ENCODE results near the gene GRIA4. TPM values are rescaled to one million over a fixed set of nuclear protein-coding genes. Genes with fewer than 3 reads are reported as not detected.
A peak's percentile ranks its signal among the peaks of the same experiment; 100 is the strongest.

GRIA4 gene
- total and polyA plus RNA-seq, 2 of the 13 experiments (the other 11 are each of a cell fraction or from before 2014, with no cell fraction given) = not detected

- TF ChIP-seq, protein P1, sequence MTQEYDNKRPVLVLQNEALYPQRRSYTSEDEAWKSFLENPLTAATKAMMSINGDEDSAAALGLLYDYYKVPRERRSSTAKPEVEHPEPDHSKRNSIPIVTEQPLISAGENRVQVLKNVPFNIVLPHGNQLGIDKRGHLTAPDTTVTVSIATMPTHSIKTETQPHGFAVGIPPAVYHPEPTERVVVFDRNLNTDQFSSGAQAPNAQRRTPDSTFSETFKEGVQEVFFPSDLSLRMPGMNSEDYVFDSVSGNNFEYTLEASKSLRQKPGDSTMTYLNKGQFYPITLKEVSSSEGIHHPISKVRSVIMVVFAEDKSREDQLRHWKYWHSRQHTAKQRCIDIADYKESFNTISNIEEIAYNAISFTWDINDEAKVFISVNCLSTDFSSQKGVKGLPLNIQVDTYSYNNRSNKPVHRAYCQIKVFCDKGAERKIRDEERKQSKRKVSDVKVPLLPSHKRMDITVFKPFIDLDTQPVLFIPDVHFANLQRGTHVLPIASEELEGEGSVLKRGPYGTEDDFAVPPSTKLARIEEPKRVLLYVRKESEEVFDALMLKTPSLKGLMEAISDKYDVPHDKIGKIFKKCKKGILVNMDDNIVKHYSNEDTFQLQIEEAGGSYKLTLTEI (CRISPR knock-in tag; conservative IDR thresholded peaks at IDR 0.05) = no peak
- TF ChIP-seq MED8 (CRISPR knock-in tag; IDR thresholded peaks at IDR 0.05; ENCODE audit: insufficient replicate concordance) (no peak), SP1 (IDR thresholded peaks at IDR 0.05) (peak; percentile 83), SP1 (CRISPR knock-in tag; IDR thresholded peaks at IDR 0.05) (peak; percentile 95), SMAD9 (CRISPR knock-in tag; IDR thresholded peaks at IDR 0.05) (peak; percentile 90), NCOA2 (CRISPR knock-in tag; IDR thresholded peaks at IDR 0.05) (peak; percentile 15; the same call in 1 of the 2 replicates), SALL1 (CRISPR knock-in tag; IDR thresholded peaks at IDR 0.05) (peak; percentile 24; the same call in 1 of the 2 replicates), HMG20A (CRISPR knock-in tag; IDR thresholded peaks at IDR 0.05; ENCODE audit: borderline replicate concordance) (no peak), RFX3 (CRISPR knock-in tag; IDR thresholded peaks at IDR 0.05) (no peak), DZIP1 (CRISPR knock-in tag; IDR thresholded peaks at IDR 0.05) (no peak), EP300 (IDR thresholded peaks at IDR 0.05; ENCODE audit: low read depth in 2 of 2, low read length in 2 of 2) (no peak), EP300 (CRISPR knock-in tag; IDR thresholded peaks at IDR 0.05; ENCODE audit: borderline replicate concordance) (no peak), IKZF1 (IDR thresholded peaks at IDR 0.05) (no peak), HIVEP1 (CRISPR knock-in tag; IDR thresholded peaks at IDR 0.05) (no peak), SSRP1 (CRISPR knock-in tag; IDR thresholded peaks at IDR 0.05) (no peak), ZNF562 (CRISPR knock-in tag; IDR thresholded peaks at IDR 0.05; ENCODE audit: borderline replicate concordance) (no peak), ELF1 (CRISPR knock-in tag; IDR thresholded peaks at IDR 0.05) (peak; percentile 90), FIP1L1 (IDR thresholded peaks at IDR 0.05; ENCODE audit: borderline replicate concordance, insufficient read depth, low read depth, low read length) (no peak), KAT8 (CRISPR knock-in tag; IDR thresholded peaks at IDR 0.05) (peak; percentile 91), ATF1 (CRISPR knock-in tag; IDR thresholded peaks at IDR 0.05) (peak; percentile 82), ESRRA (CRISPR knock-in tag; IDR thresholded peaks at IDR 0.05; ENCODE audit: low read depth) (peak; percentile 70; the same call in 1 of the 2 replicates), ZBTB21 (CRISPR knock-in tag; IDR thresholded peaks at IDR 0.05) (no peak)
- TF ChIP-seq, protein P2, sequence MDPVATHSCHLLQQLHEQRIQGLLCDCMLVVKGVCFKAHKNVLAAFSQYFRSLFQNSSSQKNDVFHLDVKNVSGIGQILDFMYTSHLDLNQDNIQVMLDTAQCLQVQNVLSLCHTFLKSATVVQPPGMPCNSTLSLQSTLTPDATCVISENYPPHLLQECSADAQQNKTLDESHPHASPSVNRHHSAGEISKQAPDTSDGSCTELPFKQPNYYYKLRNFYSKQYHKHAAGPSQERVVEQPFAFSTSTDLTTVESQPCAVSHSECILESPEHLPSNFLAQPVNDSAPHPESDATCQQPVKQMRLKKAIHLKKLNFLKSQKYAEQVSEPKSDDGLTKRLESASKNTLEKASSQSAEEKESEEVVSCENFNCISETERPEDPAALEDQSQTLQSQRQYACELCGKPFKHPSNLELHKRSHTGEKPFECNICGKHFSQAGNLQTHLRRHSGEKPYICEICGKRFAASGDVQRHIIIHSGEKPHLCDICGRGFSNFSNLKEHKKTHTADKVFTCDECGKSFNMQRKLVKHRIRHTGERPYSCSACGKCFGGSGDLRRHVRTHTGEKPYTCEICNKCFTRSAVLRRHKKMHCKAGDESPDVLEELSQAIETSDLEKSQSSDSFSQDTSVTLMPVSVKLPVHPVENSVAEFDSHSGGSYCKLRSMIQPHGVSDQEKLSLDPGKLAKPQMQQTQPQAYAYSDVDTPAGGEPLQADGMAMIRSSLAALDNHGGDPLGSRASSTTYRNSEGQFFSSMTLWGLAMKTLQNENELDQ (CRISPR knock-in tag; IDR thresholded peaks at IDR 0.05; ENCODE audit: borderline replicate concordance) = no peak
- TF ChIP-seq, protein P3, sequence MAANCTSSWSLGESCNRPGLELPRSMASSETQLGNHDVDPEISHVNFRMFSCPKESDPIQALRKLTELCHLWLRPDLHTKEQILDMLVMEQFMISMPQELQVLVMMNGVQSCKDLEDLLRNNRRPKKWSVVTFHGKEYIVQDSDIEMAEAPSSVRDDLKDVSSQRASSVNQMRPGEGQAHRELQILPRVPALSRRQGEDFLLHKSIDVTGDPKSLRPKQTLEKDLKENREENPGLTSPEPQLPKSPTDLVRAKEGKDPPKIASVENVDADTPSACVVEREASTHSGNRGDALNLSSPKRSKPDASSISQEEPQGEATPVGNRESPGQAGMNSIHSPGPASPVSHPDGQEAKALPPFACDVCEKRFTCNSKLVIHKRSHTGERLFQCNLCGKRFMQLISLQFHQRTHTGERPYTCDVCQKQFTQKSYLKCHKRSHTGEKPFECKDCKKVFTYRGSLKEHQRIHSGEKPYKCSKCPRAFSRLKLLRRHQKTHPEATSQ (CRISPR knock-in tag; IDR thresholded peaks at IDR 0.05; ENCODE audit: borderline replicate concordance) = no peak
Measured at GRCh38 chr11:106021967-106022794, 412.3 kb downstream of the GRIA4 start, which contains the start of gene MSANTD4 (continued).
